Tibial nerve (tissue), 4 donors: ENCODE measurements around the gene GRPEL2.
A peak's percentile ranks its signal among the peaks of the same experiment; 100 is the strongest.

Experiments
- CTCF ChIP-seq, 5 experiments: fragments of 200-600 bp in 3 of 5; fragments of 450-650 bp in 2 of 5; sonication (generic) in 3 of 5; IDR thresholded peaks; one replicate each; pipeline ENCODE4 v1.5.1; 2016 to 2019; ENCODE audit warnings: antibody characterized with exemption in 5 of 5, mild to moderate bottlenecking in 3 of 5, moderate library complexity in 2 of 5
- EP300 ChIP-seq, 2 donors: sonication (generic); formaldehyde crosslinking; IDR thresholded peaks; one replicate each; pipeline ENCODE4 v1.6.1; 2017; ENCODE audit warnings: antibody characterized with exemption in 2 of 2, mild to moderate bottlenecking in 1 of 2
- POLR2A ChIP-seq, 2 donors: fragments of 450-650 bp; IDR thresholded peaks; one replicate each; pipeline ENCODE4 v1.6.1; 2017; ENCODE audit warnings: antibody characterized with exemption in 2 of 2, mild to moderate bottlenecking in 2 of 2, moderate library complexity in 2 of 2

GRCh38 chr5:149320791-149321330, 24.4 kb upstream of the GRPEL2 start:
- TF ChIP-seq CTCF (IDR thresholded peaks at IDR 0.05) (no peak), POLR2A (IDR thresholded peaks at IDR 0.05) (no peak), EP300 (IDR thresholded peaks at IDR 0.05) (peak in 1 of 2 donors; percentile 31)
